ENCODE results near the gene COTL1. TPM values are rescaled to one million over a fixed set of nuclear protein-coding genes. Genes with fewer than 3 reads are reported as not detected.

COTL1 gene
- total and polyA plus RNA-seq, 9 of the 15 experiments (the other 6 are each of a cell fraction or from before 2014, with no cell fraction given): 27.7 to 185 (median 72.5) TPM

DNA sequence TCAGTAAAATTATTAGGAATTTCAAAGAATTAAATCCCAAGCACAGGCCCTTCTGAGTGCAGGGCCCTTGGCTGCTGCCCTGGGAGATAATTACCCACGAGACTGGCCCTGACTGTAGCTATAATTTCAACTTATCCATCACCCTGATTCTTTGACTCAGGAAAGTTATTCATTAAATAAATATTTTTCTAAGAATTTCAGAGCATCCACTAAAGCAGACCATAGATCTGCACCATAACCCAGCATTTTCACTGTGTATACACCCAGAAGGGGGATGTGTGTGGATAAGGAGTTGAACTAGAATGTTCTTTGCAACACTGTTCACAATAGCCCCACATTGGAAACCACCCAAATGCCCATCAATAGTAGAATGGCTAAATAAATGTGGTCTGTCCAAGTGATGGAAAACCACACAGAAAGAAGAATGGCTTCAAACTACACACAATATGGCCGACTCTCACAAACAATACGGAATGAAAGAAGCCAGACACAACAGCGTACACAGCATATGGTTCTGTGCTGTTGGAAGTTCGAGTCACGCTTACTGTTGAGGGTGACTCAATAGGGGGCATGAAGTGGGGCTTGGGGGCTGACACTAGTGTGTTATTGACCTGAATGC, 79.5 kb downstream of the COTL1 start (continued):
- TF ChIP-seq ARID1B (IDR thresholded peaks at IDR 0.05) (no peak), TARDBP (IDR thresholded peaks at IDR 0.05) (no peak), MAFG (tag; conservative IDR thresholded peaks at IDR 0.05) (no peak), PHB (CRISPR knock-in tag; IDR thresholded peaks at IDR 0.05) (no peak), BCL6 (CRISPR knock-in tag; IDR thresholded peaks at IDR 0.05) (no peak), SRSF1 (IDR thresholded peaks at IDR 0.05; ENCODE audit: low read depth, low read length) (no peak), ZNF395 (CRISPR knock-in tag; IDR thresholded peaks at IDR 0.05) (no peak), ZNF134 (CRISPR knock-in tag; conservative IDR thresholded peaks at IDR 0.05) (peak; percentile 22; the same call in 1 of the 2 replicates), EHMT2 (IDR thresholded peaks at IDR 0.05) (0 out of 2 replicates have a peak, but pooled peaks have one; percentile 23), SIN3A (IDR thresholded peaks at IDR 0.05; ENCODE audit: borderline replicate concordance in 2 of 2, control insufficient read depth in 1 of 2, low read depth in 2 of 2, low read length in 2 of 2) (no peak), NFIX (CRISPR knock-in tag; IDR thresholded peaks at IDR 0.05; ENCODE audit: low read depth) (no peak), MXI1 (IDR thresholded peaks at IDR 0.05; ENCODE audit: low read depth, low read length) (no peak), SOX6 (IDR thresholded peaks at IDR 0.05) (no peak), ZFP30 (CRISPR knock-in tag; IDR thresholded peaks at IDR 0.05; ENCODE audit: borderline replicate concordance) (no peak), ZNF431 (CRISPR knock-in tag; IDR thresholded peaks at IDR 0.05) (no peak), DMBX1 (CRISPR knock-in tag; IDR thresholded peaks at IDR 0.05; ENCODE audit: borderline replicate concordance) (peak; percentile 41; the same call in 1 of the 2 replicates), HDAC1 (IDR thresholded peaks at IDR 0.05) (0 out of 4 replicates have a peak, but pooled peaks of 1 of the 2 experiments have one; percentile 14), POLR2B (IDR thresholded peaks at IDR 0.05; ENCODE audit: low read depth, partially characterized antibody) (no peak), PRPF4 (IDR thresholded peaks at IDR 0.05; ENCODE audit: insufficient read depth, low read depth, low read length, poor library complexity, severe bottlenecking) (no peak)
- TF ChIP-seq, protein P1, sequence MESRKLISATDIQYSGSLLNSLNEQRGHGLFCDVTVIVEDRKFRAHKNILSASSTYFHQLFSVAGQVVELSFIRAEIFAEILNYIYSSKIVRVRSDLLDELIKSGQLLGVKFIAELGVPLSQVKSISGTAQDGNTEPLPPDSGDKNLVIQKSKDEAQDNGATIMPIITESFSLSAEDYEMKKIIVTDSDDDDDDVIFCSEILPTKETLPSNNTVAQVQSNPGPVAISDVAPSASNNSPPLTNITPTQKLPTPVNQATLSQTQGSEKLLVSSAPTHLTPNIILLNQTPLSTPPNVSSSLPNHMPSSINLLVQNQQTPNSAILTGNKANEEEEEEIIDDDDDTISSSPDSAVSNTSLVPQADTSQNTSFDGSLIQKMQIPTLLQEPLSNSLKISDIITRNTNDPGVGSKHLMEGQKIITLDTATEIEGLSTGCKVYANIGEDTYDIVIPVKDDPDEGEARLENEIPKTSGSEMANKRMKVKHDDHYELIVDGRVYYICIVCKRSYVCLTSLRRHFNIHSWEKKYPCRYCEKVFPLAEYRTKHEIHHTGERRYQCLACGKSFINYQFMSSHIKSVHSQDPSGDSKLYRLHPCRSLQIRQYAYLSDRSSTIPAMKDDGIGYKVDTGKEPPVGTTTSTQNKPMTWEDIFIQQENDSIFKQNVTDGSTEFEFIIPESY (CRISPR knock-in tag; IDR thresholded peaks at IDR 0.05): no peak
- TF ChIP-seq, protein P2, sequence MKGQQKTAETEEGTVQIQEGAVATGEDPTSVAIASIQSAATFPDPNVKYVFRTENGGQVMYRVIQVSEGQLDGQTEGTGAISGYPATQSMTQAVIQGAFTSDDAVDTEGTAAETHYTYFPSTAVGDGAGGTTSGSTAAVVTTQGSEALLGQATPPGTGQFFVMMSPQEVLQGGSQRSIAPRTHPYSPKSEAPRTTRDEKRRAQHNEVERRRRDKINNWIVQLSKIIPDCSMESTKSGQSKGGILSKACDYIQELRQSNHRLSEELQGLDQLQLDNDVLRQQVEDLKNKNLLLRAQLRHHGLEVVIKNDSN (CRISPR knock-in tag; IDR thresholded peaks at IDR 0.05): no peak

Data from K562 (cell line).